HG03039 (cell line): ENCODE measurements around the gene CLTCL1.

Source experiments
- ATAC-seq: cut with Tn5 transposase; IDR thresholded peaks from one replicate; pipeline ENCODE4 v1.9.1; 2021; ENCODE audit warnings: mild to moderate bottlenecking, moderate library complexity; ENCODE audit not compliant: unreplicated experiment

The CLTCL1 gene

DNA sequence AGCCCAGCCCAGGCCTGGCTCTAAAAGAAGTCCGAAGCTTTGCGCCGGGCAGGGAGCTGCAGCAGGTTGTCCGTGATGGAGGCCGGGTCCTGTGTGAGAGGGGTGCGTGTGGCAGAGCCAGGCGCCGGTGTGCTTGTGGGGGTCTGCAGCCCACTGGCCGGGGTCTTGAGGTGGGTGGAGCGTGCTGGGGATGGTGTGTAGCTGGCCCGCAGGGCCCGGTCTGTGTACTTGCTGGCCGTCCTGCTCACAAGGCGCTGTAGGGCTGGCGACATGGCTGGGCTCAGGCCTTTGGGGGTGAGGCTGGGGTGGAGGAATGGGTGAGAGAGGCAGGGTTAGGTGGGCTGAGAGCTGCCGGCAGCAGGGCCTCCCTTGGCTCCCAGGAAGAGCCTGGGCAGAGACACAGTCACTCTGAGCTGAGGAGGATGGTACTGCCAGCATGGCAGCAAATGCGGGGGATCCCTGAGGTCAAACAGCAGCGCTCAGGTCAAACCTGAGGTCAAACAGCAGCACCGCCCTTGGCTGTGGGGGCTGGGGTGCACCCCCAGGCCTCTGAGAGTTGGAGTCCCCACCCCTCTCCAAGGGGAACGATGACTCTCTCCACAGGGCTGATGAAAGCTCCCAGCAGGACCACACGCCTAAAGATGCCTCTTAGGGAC lies 157.2 kb downstream of the CLTCL1 start:
- no peak for ATAC-seq

DNA sequence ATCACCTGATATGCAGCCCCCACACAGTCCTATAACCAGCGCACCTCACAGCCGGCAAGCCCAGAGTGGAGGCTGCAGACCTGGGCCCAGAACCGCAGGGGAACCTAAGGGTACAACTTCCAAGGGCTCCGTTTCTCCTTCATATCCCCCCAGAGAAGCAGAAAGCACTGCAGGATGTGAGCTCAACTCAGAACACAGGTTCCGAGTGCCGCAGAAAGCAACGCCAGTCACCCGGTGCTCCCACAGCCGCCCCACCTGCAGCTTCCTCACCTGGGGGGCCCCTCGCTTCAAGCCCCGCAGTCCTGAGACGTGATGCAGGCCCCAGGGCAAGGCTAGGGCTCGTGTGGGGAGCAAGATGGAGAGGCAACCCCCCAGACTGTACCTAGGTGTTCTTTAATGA lies 158.0 kb downstream of the CLTCL1 start:
- no peak for ATAC-seq

DNA sequence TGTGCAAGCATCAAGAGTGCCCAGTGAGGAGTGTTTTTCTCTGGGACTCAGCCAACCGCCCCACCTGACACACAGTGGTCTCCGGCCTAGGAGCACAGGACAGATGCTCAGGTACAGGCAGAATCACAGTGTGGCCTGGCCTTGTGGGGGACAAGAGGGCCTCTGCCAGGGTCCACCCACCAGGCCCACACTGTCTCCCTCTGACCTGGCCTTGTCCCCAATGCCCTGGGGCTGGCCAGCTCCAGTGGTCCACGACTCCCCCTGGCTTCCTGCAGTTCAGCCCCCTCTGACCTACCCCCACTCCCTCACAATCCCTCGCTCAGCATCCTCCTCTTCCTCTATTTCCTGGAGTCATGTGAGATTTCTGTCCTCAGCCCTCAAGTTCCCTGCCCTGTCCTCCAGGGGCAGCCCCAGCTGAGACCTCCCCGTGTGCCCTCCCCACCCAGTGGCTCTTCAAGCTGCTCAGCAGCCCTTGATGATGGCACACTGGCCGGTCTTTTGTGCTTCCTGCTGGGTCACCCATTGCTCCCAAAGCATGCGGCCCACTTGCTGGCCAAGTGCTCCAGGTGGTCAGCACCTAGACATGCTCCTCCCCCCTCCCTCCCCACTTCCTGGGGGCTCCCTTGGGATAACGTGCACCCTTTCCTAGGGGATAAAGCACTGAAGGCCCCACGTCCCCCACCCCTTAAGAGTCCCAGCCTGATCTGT lies 158.7 kb downstream of the CLTCL1 start:
- ATAC-seq, result no peak

DNA sequence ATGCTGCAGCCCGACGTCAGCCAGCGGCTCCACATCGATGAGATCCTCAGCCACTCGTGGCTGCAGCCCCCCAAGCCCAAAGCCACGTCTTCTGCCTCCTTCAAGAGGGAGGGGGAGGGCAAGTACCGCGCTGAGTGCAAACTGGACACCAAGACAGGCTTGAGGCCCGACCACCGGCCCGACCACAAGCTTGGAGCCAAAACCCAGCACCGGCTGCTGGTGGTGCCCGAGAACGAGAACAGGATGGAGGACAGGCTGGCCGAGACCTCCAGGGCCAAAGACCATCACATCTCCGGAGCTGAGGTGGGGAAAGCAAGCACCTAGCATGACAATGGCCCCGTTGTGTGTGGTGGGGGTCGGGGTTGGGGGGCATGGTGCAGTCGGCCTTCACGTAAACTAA lies 159.4 kb downstream of the CLTCL1 start:
- no peak for ATAC-seq

DNA sequence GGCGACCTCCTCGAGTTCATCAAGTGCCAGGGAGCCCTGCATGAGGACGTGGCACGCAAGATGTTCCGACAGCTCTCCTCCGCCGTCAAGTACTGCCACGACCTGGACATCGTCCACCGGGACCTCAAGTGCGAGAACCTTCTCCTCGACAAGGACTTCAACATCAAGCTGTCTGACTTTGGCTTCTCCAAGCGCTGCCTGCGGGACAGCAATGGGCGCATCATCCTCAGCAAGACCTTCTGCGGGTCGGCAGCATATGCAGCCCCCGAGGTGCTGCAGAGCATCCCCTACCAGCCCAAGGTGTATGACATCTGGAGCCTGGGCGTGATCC lies 159.9 kb downstream of the CLTCL1 start:
- ATAC-seq, result no peak

DNA sequence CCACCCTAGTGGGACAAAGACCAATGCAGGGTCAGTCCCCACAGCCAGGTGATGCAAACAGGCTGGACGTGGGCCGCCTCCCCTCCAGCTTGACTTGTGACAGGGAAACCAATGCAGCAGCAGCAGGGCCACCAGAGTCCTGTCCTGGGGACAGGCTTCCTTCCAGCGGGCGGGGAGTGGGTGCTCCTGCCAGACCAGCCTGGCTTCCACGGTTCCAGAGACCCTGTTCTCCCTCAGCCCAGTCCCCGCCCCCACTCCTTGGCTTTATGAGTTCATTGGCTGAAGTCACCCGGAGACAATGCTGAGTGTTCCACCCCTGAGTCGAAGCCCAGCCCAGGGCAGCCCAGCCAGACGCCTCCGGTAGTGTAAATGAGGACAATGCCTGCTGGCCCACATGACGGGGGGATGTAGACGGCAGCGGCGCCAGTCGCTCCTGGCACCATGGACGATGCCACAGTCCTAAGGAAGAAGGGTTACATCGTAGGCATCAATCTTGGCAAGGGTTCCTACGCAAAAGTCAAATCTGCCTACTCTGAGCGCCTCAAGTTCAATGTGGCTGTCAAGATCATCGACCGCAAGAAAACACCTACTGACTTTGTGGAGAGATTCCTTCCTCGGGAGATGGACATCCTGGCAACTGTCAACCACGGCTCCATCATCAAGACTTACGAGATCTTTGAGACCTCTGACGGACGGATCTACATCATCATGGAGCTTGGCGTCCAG lies 160.4 kb downstream of the CLTCL1 start, which contains the start of gene TSSK2:
TSSK2 (plus strand) TSS at position 350 of the 726 bp plus-strand sequence; CDS start at position 442, 92 bp downstream.
- ATAC-seq, result no peak

DNA sequence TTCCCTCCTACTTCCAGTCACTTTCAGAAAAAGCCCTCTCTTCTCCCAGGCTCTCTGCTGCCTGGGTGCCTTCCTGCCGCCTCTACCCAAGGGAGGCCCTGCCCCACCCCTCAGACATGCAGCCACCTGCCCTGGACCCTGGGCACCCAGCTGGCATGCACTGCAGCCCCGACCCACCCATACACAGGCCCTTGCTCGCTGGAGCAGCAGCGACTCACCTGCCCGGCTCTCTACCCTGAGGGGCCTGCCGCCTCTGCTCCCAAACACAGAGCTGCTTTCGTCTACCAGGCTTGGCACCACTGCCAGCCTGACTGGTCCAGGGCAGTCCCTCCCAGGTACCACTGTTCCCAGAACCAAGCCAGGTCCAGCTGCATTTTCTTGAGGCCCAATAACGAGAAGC lies 161.6 kb downstream of the CLTCL1 start:
- ATAC-seq, result no peak
